GM12878 (cell line): ENCODE results near the gene UBE2M. TPM values are rescaled to one million over a fixed set of nuclear protein-coding genes. Genes with fewer than 3 reads are reported as not detected.

Experiments
- ATAC-seq: fragments of 200-7000 bp; cut with Tn5 transposase; 3 replicates; pipeline ENCODE4 v1.9.1; 2020; ENCODE audit warnings: mild to moderate bottlenecking, moderate library complexity
- Bru-seq: library from RNA; stranded (reverse); fragments of 400-500 nt; gene quantifications from one replicate; lab custom pipeline; 2021; lab: Mats Ljungman, UMichigan
- BruChase-seq, 2 experiments: library from RNA; stranded (reverse); fragments of 400-500 nt; gene quantifications; one replicate each; lab custom pipeline; 2021; lab: Mats Ljungman, UMichigan
- BruUV-seq: library from RNA; stranded (reverse); fragments of 400-500 nt; replicated peaks from 2 replicates; lab custom pipeline; 2021; lab: Mats Ljungman, UMichigan
- CTCF ChIA-PET: fragments of 300-600 bp; sonication (Branson Sonifier 250); formaldehyde crosslinking; extraction: SDS; loops from one replicate; lab custom pipeline; 2021; ENCODE audit warnings: inconsistent platforms; lab: Yijun Ruan, JAX
- POLR2A ChIA-PET: fragments of 350-600 bp; formaldehyde crosslinking; extraction: SDS; loops from one replicate; lab custom pipeline; 2021; ENCODE audit warnings: inconsistent platforms; lab: Charles Lee
- RAD21 ChIA-PET: fragments of 300-600 bp; sonication (Branson Sonifier 250); formaldehyde crosslinking; loops from one replicate; lab custom pipeline; 2023; ENCODE audit warnings: antibody characterized with exemption; ENCODE audit not compliant: unreplicated experiment; lab: Charles Lee
- SMC1A ChIA-PET: fragments of 300-600 bp; sonication (Branson Sonifier 250); formaldehyde crosslinking; loops from one replicate; lab custom pipeline; 2023; ENCODE audit not compliant: unreplicated experiment, uncharacterized antibody; lab: Charles Lee
- DNase-seq: peaks from one replicate; pipeline ENCODE4 v3.0.0-alpha.2; 2011; ENCODE audit warnings: low read depth, low spot score
- FAIRE-seq: peaks from 3 replicates; lab custom pipeline; 2011; peaks lifted over from hg19 to GRCh38; lab: Jason Lieb, UNC
- H2AFZ ChIP-seq: 2 replicates; pipeline ENCODE4 v1.6.0; 2011; ENCODE audit warnings: low read depth, low read length, control low read depth; ENCODE audit not compliant: control insufficient read depth
- H3K27ac ChIP-seq: 2 replicates; pipeline ENCODE4 v1.5.1; 2011; ENCODE audit warnings: control low read depth; ENCODE audit not compliant: control insufficient read depth, insufficient read depth
- H3K27me3 ChIP-seq, 2 experiments: replicated peaks in 1 of 2; 2 replicates each; pipeline versions ENCODE4 v1.6.0 to v1.6.1; 2011; ENCODE audit warnings: low read length in 1 of 2; ENCODE audit not compliant: control insufficient read depth in 2 of 2, insufficient read depth in 2 of 2
- H3K36me3 ChIP-seq, 2 experiments: 2 replicates each; pipeline ENCODE4 v1.5.1; 2011; ENCODE audit warnings: low read length in 1 of 2; ENCODE audit not compliant: control insufficient read depth in 2 of 2, insufficient read depth in 2 of 2
- H3K4me1 ChIP-seq: 2 replicates; pipeline ENCODE4 v1.6.1; 2011; ENCODE audit warnings: mild to moderate bottlenecking, low read length, moderate library complexity, mixed read lengths; ENCODE audit not compliant: control insufficient read depth, insufficient read depth
- H3K4me2 ChIP-seq: 2 replicates; pipeline ENCODE4 v1.6.0; 2011; ENCODE audit warnings: control low read depth; ENCODE audit not compliant: control insufficient read depth, insufficient read depth
- H3K4me3 ChIP-seq: fragments of 200-600 bp; sonication (generic); 2 replicates; pipeline ENCODE4 v1.5.1; 2016
- H3K79me2 ChIP-seq: 2 replicates; pipeline ENCODE4 v1.6.0; 2011; ENCODE audit warnings: low read length; ENCODE audit not compliant: control insufficient read depth, insufficient read depth
- H3K9ac ChIP-seq: 2 replicates; pipeline ENCODE4 v1.8.0; 2011; ENCODE audit warnings: low read length, control low read depth, mixed read lengths; ENCODE audit not compliant: control insufficient read depth, insufficient read depth
- H3K9me3 ChIP-seq: replicated peaks from 3 replicates; pipeline ENCODE4 v1.5.1; 2011; ENCODE audit warnings: mild to moderate bottlenecking, low read length; ENCODE audit not compliant: control insufficient read depth, insufficient read depth
- H4K20me1 ChIP-seq: 2 replicates; pipeline ENCODE4 v1.6.0; 2011; ENCODE audit not compliant: control insufficient read depth, insufficient read depth
- BCL11A ChIP-seq: IDR thresholded peaks from 2 replicates; pipeline ENCODE4 v1.6.1; 2011; ENCODE audit warnings: low read depth, low read length
- EZH2 ChIP-seq: IDR thresholded peaks from 2 replicates; pipeline ENCODE4 v1.6.1; 2012; ENCODE audit warnings: low read depth, mild to moderate bottlenecking, control low read depth, inconsistent platforms, low read length, borderline replicate concordance; ENCODE audit not compliant: control insufficient read depth
- HCFC1 ChIP-seq: fragments of 150-350 bp; IDR thresholded peaks from 2 replicates; pipeline ENCODE4 v1.6.1; 2014; ENCODE audit warnings: low read length
- HDGF ChIP-seq: fragments of 450-650 bp; IDR thresholded peaks from 2 replicates; pipeline ENCODE4 v1.6.1; 2016; ENCODE audit warnings: antibody characterized with exemption
- LARP7 ChIP-seq: fragments of 450-650 bp; IDR thresholded peaks from 2 replicates; pipeline ENCODE4 v1.6.1; 2017; ENCODE audit warnings: mild to moderate bottlenecking
- MTA2 ChIP-seq: fragments of 450-650 bp; IDR thresholded peaks from 2 replicates; pipeline ENCODE4 v1.6.1; 2016; ENCODE audit warnings: low read depth, mild to moderate bottlenecking, moderate library complexity
- NR2C1 ChIP-seq: fragments of 450-650 bp; IDR thresholded peaks from 2 replicates; pipeline ENCODE4 v1.6.1; 2017; ENCODE audit warnings: antibody characterized with exemption, mild to moderate bottlenecking, moderate library complexity
- NR2F1 ChIP-seq: fragments of 450-650 bp; conservative IDR thresholded peaks from 2 replicates; pipeline ENCODE4 v1.6.1; 2017; ENCODE audit warnings: mild to moderate bottlenecking
- POLR2AphosphoS2 ChIP-seq: IDR thresholded peaks from 2 replicates; pipeline ENCODE4 v1.6.1; 2011; ENCODE audit warnings: low read depth, mild to moderate bottlenecking, low read length, improper control_type of control experiment, moderate library complexity
- SRF ChIP-seq, 2 experiments: IDR thresholded peaks; 2 replicates each; pipeline ENCODE4 v1.6.1; 2011; ENCODE audit warnings: low read depth in 2 of 2, low read length in 2 of 2, mild to moderate bottlenecking in 1 of 2, moderate library complexity in 1 of 2
- WGBS: methylation state at CpG from one replicate; pipeline ENCODE4 v1.1.6; 2016; ENCODE audit warnings: low lambda C conversion rate; ENCODE audit not compliant: insufficient replicate concordance, insufficient coverage; ENCODE audit errors: missing lambda C conversion rate; 5-methylcytosine and 5-hydroxymethylcytosine counted together
- in situ Hi-C: fragments of 300-500 bp; cut with MboI; formaldehyde crosslinking; loops from 9 replicates; pipeline ENCODE4 v1.14.3; 2018; ENCODE audit warnings: mixed read lengths
- intact Hi-C: fragments of 100-400 bp; cut with micrococcal nuclease; formaldehyde crosslinking; loops from one replicate; pipeline ENCODE4 v1.14.2; 2022; ENCODE audit not compliant: unreplicated experiment
- long read RNA-seq, 2 experiments: library from polyadenylated mRNA; unstranded; transcript quantifications; one replicate each; pipeline ENCODE4 v2.0.0, GENCODE V29; 2019 to 2020
- polyA minus RNA-seq, 3 experiments: library from RNA; depleted of rRNA, polyadenylated mRNA; stranded (reverse); fragments of >200 nt; gene quantifications; 2 replicates each; pipeline ENCODE4 v1.2.3, GENCODE V29; 2011
- polyA plus RNA-seq, 11 experiments: library from polyadenylated mRNA; depleted of rRNA in 4 of 11; unstranded in 6 of 11; stranded (reverse) in 5 of 11; fragments of >200 nt; fragmentation: Nextera tagmentation in 4 of 11; fragmentation: Illumina TruSeq in 1 of 11; extraction: Ambion mirVana in 4 of 11; extraction: Trizol in 1 of 11; gene quantifications; 1 replicate in 1 of 11; 2 replicates in 10 of 11; pipeline versions ENCODE4 v1.2.1 to v1.2.3, GENCODE V29; 2011 to 2016; ENCODE audit warnings: inconsistent platforms in 2 of 11, missing spikeins in 2 of 11, low read depth in 1 of 11
- total RNA-seq, 4 experiments: library from RNA; depleted of rRNA in 3 of 4; stranded (reverse); fragments of >200 nt in 3 of 4; fragmentation: Illumina TruSeq in 1 of 4; extraction: Trizol in 1 of 4; gene quantifications; 2 replicates each; pipeline versions ENCODE4 v1.2.1 to v1.2.3, GENCODE V29; 2013 to 2021
- TF ChIP-seq, protein P1 (sequence below): fragments of 450-650 bp; IDR thresholded peaks from 2 replicates; pipeline ENCODE4 v1.6.1; 2018; ENCODE audit warnings: borderline replicate concordance, mild to moderate bottlenecking; ENCODE audit not compliant: partially characterized antibody
- TF ChIP-seq, protein P2 (sequence below): fragments of 450-650 bp; conservative IDR thresholded peaks from 2 replicates; pipeline ENCODE4 v1.6.1; 2017; ENCODE audit warnings: mild to moderate bottlenecking, moderate library complexity

UBE2M gene
- 10.2 and 13.8 TPM in 2 replicates for total RNA-seq (2013; cell fraction: nucleolus; rRNA removed)
- total RNA-seq (2014; rRNA removed): 68.6 and 95.2 TPM in 2 replicates
- total RNA-seq (2014; rRNA removed; fragmentation: Illumina TruSeq; extraction: Trizol): 61.7 and 66.8 TPM in 2 replicates
- 100 and 105 TPM in 2 replicates for total RNA-seq (2021)
- polyA plus RNA-seq (2011; ENCODE audit: low read depth): 73.3 TPM
- polyA plus RNA-seq (2011; rRNA removed): 55.6 and 92.7 TPM in 2 replicates
- polyA plus RNA-seq (2011; cell fraction: cytosol; rRNA removed): 70.2 and 75.4 TPM in 2 replicates
- polyA plus RNA-seq (2011; cell fraction: nucleus; rRNA removed): 82.4 and 83.2 TPM in 2 replicates
- 67.6 and 88.6 TPM in 2 replicates for polyA plus RNA-seq (2012)
- 105 and 127 TPM in 2 replicates for polyA plus RNA-seq (2014; fragmentation: Illumina TruSeq; extraction: Trizol)
- 1 to 10 TPM; 1.4 to 1.7 TPM for polyA plus RNA-seq (2014; fragmentation: Nextera tagmentation; extraction: Ambion mirVana)
- polyA plus RNA-seq (2014; rRNA removed): 81.0 and 87.0 TPM in 2 replicates
- 10 to 100 TPM in 1 of 2 experiments, 1 to 10 TPM in 1; 9.6 to 11.3 TPM for polyA plus RNA-seq (2016; fragmentation: Nextera tagmentation; extraction: Ambion mirVana)
- polyA minus RNA-seq (2011; rRNA and poly(A)+ RNA removed): 66.9 and 72.9 TPM in 2 replicates
- 25.3 and 33.7 TPM in 2 replicates for polyA minus RNA-seq (2011; cell fraction: cytosol; rRNA and poly(A)+ RNA removed)
- 17.0 and 18.6 TPM in 2 replicates for polyA minus RNA-seq (2011; cell fraction: nucleus; rRNA and poly(A)+ RNA removed)
- percentile 77 among the genes with signal in this experiment for Bru-seq, nascent RNA
- percentile 94 among the genes with signal in this experiment for BruChase-seq, experiment 1, labeled RNA remaining after a 6-hour chase
- percentile 90 among the genes with signal in this experiment for BruChase-seq, experiment 2, labeled RNA remaining after a 2-hour chase
- long read RNA-seq, experiment 1, partial matches to known transcripts: 1 of 5 reads
- long read RNA-seq, experiment 1, other reads (novel, unspliced or antisense): 2 of 5 reads
- long read RNA-seq, experiment 2, partial matches to known transcripts: 0 of 2 reads
- long read RNA-seq, experiment 2, other reads (novel, unspliced or antisense): 2 of 2 reads

- ATAC-seq (no peak), DNase-seq (no peak), FAIRE-seq (peak; percentile 7)
- peak within 1 kb of the TSS; percentile 96 for H3K27ac ChIP-seq
- no peaks in the 10 kb centered on the region for H4K20me1 ChIP-seq
- CTCF ChIA-PET: interaction anchor here (1.5 kb wide), 1 partner anchor 24 kb away, joined by 4 read pairs; no protein-coding TSS in a partner anchor
- peak within 1 kb of the TSS; percentile 97 for H3K9ac ChIP-seq
- H3K9me3 ChIP-seq: no peaks in the 10 kb centered on the region
- in situ Hi-C loops: no loop called here
- H3K27me3 ChIP-seq: no peaks in the 10 kb centered on the region
- intact Hi-C loops: loop anchor here (2.0 kb wide), 1 partner anchor 43 kb away; no protein-coding TSS in a partner anchor
- peaks cover 5% of the 10 kb centered on the region in 2 experiments; a peak in 3 of 4 replicates for H3K36me3 ChIP-seq
- peak within 1 kb of the TSS; percentile 99 for H3K4me3 ChIP-seq
- peak within 1 kb of the TSS; percentile 96 for H3K4me2 ChIP-seq
- SMC1A ChIA-PET: interaction anchor here (1.4 to 1.9 kb wide), 2 partner anchors 23 to 38 kb away, joined by 4 to 10 read pairs; partner anchors contain the start of gene ZBTB45
- H2AFZ ChIP-seq: peak within 1 kb of the TSS; percentile 86
- WGBS: 2% methylated on average over 45 of the region's 62 CpGs
- no TSS peak for BruUV-seq
- TF ChIP-seq HDGF: peak; percentile 66; the same call in 1 of the 2 replicates
- TF ChIP-seq HCFC1: peak; percentile 32; the same call in 1 of the 2 replicates
- TF ChIP-seq MTA2: 0 out of 2 replicates have a peak, but pooled peaks have one; percentile 23
- peak; percentile 4; the same call in 1 of the 2 replicates for TF ChIP-seq POLR2AphosphoS2
- TF ChIP-seq, protein P1, sequence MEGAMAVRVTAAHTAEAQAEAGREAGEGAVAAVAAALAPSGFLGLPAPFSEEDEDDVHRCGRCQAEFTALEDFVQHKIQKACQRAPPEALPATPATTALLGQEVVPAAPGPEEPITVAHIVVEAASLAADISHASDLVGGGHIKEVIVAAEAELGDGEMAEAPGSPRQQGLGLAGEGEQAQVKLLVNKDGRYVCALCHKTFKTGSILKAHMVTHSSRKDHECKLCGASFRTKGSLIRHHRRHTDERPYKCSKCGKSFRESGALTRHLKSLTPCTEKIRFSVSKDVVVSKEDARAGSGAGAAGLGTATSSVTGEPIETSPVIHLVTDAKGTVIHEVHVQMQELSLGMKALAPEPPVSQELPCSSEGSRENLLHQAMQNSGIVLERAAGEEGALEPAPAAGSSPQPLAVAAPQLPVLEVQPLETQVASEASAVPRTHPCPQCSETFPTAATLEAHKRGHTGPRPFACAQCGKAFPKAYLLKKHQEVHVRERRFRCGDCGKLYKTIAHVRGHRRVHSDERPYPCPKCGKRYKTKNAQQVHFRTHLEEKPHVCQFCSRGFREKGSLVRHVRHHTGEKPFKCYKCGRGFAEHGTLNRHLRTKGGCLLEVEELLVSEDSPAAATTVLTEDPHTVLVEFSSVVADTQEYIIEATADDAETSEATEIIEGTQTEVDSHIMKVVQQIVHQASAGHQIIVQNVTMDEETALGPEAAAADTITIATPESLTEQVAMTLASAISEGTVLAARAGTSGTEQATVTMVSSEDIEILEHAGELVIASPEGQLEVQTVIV: no peak
- peak; percentile 97 for TF ChIP-seq NR2F1
- no peak for TF ChIP-seq SRF (IDR thresholded peaks at IDR 0.05; ENCODE audit: low read depth in 2 of 2, low read length in 2 of 2)
- TF ChIP-seq EZH2: no peak
- peak; percentile 89 for TF ChIP-seq NR2C1
- TF ChIP-seq LARP7: 0 out of 2 replicates have a peak, but pooled peaks have one; percentile 72
- no peak for TF ChIP-seq BCL11A
- TF ChIP-seq, protein P2, sequence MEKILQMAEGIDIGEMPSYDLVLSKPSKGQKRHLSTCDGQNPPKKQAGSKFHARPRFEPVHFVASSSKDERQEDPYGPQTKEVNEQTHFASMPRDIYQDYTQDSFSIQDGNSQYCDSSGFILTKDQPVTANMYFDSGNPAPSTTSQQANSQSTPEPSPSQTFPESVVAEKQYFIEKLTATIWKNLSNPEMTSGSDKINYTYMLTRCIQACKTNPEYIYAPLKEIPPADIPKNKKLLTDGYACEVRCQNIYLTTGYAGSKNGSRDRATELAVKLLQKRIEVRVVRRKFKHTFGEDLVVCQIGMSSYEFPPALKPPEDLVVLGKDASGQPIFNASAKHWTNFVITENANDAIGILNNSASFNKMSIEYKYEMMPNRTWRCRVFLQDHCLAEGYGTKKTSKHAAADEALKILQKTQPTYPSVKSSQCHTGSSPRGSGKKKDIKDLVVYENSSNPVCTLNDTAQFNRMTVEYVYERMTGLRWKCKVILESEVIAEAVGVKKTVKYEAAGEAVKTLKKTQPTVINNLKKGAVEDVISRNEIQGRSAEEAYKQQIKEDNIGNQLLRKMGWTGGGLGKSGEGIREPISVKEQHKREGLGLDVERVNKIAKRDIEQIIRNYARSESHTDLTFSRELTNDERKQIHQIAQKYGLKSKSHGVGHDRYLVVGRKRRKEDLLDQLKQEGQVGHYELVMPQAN: 0 out of 2 replicates have a peak, but pooled peaks have one; percentile 47
- TF ChIP-seq, all 136 proteins: peak for 8
- ChIA-PET POLR2A (interaction anchor here (0.6 to 2.5 kb wide), 5 partner anchors 9 to 39 kb away, joined by 3 to 16 read pairs (median 8); partner anchors contain the start of genes MZF1 and ZBTB45), RAD21 (no interaction called here)
- Histone ChIP-seq H3K79me2 (peaks cover 45% of the 10 kb centered on the region), H3K4me1 (peaks cover 47% of the 10 kb centered on the region)
These were observed at the start of gene UBE2M for GRCh38 chr19:58558066-58558622. UBE2M (minus strand) TSS chr19:58558611; CDS start chr19:58558381, 230 bp downstream.
